HG03135 (cell line): ENCODE data around the gene ARHGAP1.
"Not testable (repeated sequence)": the region's sequence is repeated elsewhere in the genome, so short reads cannot be mapped to it uniquely, and the experiment has no call there.

Source experiments
- ATAC-seq: cut with Tn5 transposase; IDR thresholded peaks from one replicate; pipeline ENCODE4 v1.9.1; 2021; ENCODE audit warnings: mild to moderate bottlenecking, moderate library complexity; ENCODE audit not compliant: unreplicated experiment

The ARHGAP1 gene

GRCh38 chr11:46724088-46724487 is 23.7 kb upstream of the ARHGAP1 start:
- ATAC-seq, result no peak

- ATAC-seq, result no peak
These were observed 22.9 kb upstream of the ARHGAP1 start for GRCh38 chr11:46723359-46723680.

- no peak for ATAC-seq
These were observed 22.3 kb upstream of the ARHGAP1 start for GRCh38 chr11:46722566-46723358.

GRCh38 chr11:46721286-46721685 is 20.9 kb upstream of the ARHGAP1 start:
- no peak for ATAC-seq

- ATAC-seq, result no peak
These were observed 19.3 kb upstream of the ARHGAP1 start for GRCh38 chr11:46719543-46720218.

GRCh38 chr11:46719048-46719542 is 18.7 kb upstream of the ARHGAP1 start, which contains the start of gene F2:
TSS of gene F2 (plus strand) at chr11:46719213. CDS start at chr11:46719236, 23 bp downstream.
- no peak for ATAC-seq

- no peak for ATAC-seq
These were observed 18.0 kb upstream of the ARHGAP1 start for GRCh38 chr11:46718155-46719019.

GRCh38 chr11:46717825-46718154 is 17.4 kb upstream of the ARHGAP1 start:
- ATAC-seq, result not testable (repeated sequence)

- no peak for ATAC-seq
These were observed 12.6 kb upstream of the ARHGAP1 start for GRCh38 chr11:46712874-46713576.

GRCh38 chr11:46711303-46711702 is 10.9 kb upstream of the ARHGAP1 start:
- no peak for ATAC-seq

- no peak for ATAC-seq
These were observed 10.4 kb upstream of the ARHGAP1 start for GRCh38 chr11:46710821-46711269.

GRCh38 chr11:46709351-46709750 is 8.9 kb upstream of the ARHGAP1 start:
- not testable (repeated sequence) for ATAC-seq

GRCh38 chr11:46706886-46707285 is 6.5 kb upstream of the ARHGAP1 start:
- no peak for ATAC-seq

GRCh38 chr11:46705070-46705688 is 4.8 kb upstream of the ARHGAP1 start:
- no peak for ATAC-seq

- no peak for ATAC-seq
These were observed 747 bp upstream of the ARHGAP1 start for GRCh38 chr11:46701078-46701654.

GRCh38 chr11:46698597-46698996 is 1.8 kb downstream of the ARHGAP1 start:
- ATAC-seq, result no peak

GRCh38 chr11:46697723-46698122 is 2.7 kb downstream of the ARHGAP1 start:
- no peak for ATAC-seq

GRCh38 chr11:46697303-46697702 is 3.1 kb downstream of the ARHGAP1 start:
- no peak for ATAC-seq

GRCh38 chr11:46696212-46696558 is 4.2 kb downstream of the ARHGAP1 start:
- no peak for ATAC-seq
